CD4-positive, alpha-beta T cell (primary cell): Measurements from ENCODE around the gene ARFGEF2. TPM values are rescaled to one million over a fixed set of nuclear protein-coding genes. Genes with fewer than 3 reads are reported as not detected.
"Not testable (repeated sequence)": the region's sequence is repeated elsewhere in the genome, so short reads cannot be mapped to it uniquely, and the experiment has no call there.

Experiments
- ATAC-seq: fragments of 200-7000 bp; cut with Tn5 transposase; one replicate; pipeline ENCODE4 v1.10.0; 2022; ENCODE audit warnings: mild to moderate bottlenecking; ENCODE audit not compliant: poor library complexity
- CTCF ChIA-PET: fragments of 350-600 bp; sonication (Branson Sonifier 250); formaldehyde crosslinking; loops from one replicate; lab custom pipeline; 2021; ENCODE audit warnings: antibody characterized with exemption, inconsistent platforms; lab: Charles Lee
- POLR2A ChIA-PET: fragments of 350-600 bp; sonication (Branson Sonifier 250); formaldehyde crosslinking; loops from one replicate; lab custom pipeline; 2021; ENCODE audit warnings: antibody characterized with exemption, inconsistent platforms; lab: Charles Lee
- DNase-seq, 14 experiments: peaks; one replicate each; pipeline ENCODE4 v3.0.0-alpha.2; 2013 to 2020; ENCODE audit warnings: mixed read lengths in 2 of 14
- H3K27ac ChIP-seq, 2 donors: one replicate each; pipeline versions ENCODE4 v1.5.1 to v1.7.0; 2013; ENCODE audit warnings: low read length in 2 of 2, low read depth in 1 of 2, mild to moderate bottlenecking in 1 of 2
- H3K27me3 ChIP-seq, 2 experiments: 1 replicate in 1 of 2; 2 replicates in 1 of 2; pipeline versions ENCODE4 v1.6.1 to v1.7.0; 2013; ENCODE audit warnings: low read length in 2 of 2, control low read depth in 1 of 2, mild to moderate bottlenecking in 1 of 2, moderate library complexity in 1 of 2; ENCODE audit not compliant: insufficient read depth in 2 of 2, control insufficient read depth in 1 of 2
- H3K36me3 ChIP-seq: one replicate; pipeline ENCODE4 v1.6.1; 2013; ENCODE audit warnings: low read length, control low read depth; ENCODE audit not compliant: insufficient read depth
- H3K4me1 ChIP-seq: one replicate; pipeline ENCODE4 v1.6.1; 2013; ENCODE audit warnings: low read length, control low read depth; ENCODE audit not compliant: insufficient read depth
- H3K4me3 ChIP-seq: one replicate; pipeline ENCODE4 v1.5.1; 2013; ENCODE audit warnings: mild to moderate bottlenecking, low read length, moderate library complexity
- H3K9me3 ChIP-seq, 2 experiments: 1 replicate in 1 of 2; 2 replicates in 1 of 2; pipeline versions ENCODE4 v1.6.1 to v1.7.0; 2013; ENCODE audit warnings: low read length in 2 of 2, mild to moderate bottlenecking in 2 of 2, control low read depth in 1 of 2, moderate library complexity in 1 of 2; ENCODE audit not compliant: control insufficient read depth in 1 of 2, insufficient read depth in 1 of 2
- H3K27ac Mint-ChIP-seq: one replicate; pipeline ENCODE4 v1.8.0; 2020; ENCODE audit warnings: mixed read lengths
- H3K27me3 Mint-ChIP-seq: one replicate; pipeline ENCODE4 v1.8.0; 2021; ENCODE audit warnings: mixed read lengths
- H3K36me3 Mint-ChIP-seq: one replicate; pipeline ENCODE4 v1.8.0; 2021; ENCODE audit warnings: low read depth, mixed read lengths
- H3K4me1 Mint-ChIP-seq: one replicate; pipeline ENCODE4 v1.8.0; 2021; ENCODE audit warnings: low read depth, mixed read lengths
- H3K4me3 Mint-ChIP-seq: one replicate; pipeline ENCODE4 v1.8.0; 2020; ENCODE audit warnings: mild to moderate bottlenecking, mixed read lengths
- H3K9me3 Mint-ChIP-seq: one replicate; pipeline ENCODE4 v1.8.0; 2020; ENCODE audit warnings: mixed read lengths
- CTCF ChIP-seq: fragments of 200-600 bp; IDR thresholded peaks from one replicate; pipeline ENCODE4 v1.8.0; 2022; ENCODE audit warnings: antibody characterized with exemption, mild to moderate bottlenecking
- intact Hi-C, 2 experiments: fragments of 100-400 bp; cut with DNase I in 1 of 2; cut with micrococcal nuclease in 1 of 2; formaldehyde crosslinking; loops; one replicate each; pipeline versions ENCODE4 v1.15.1 to v1.9.0; 2023 to 2025; cut with DNase I, micrococcal nuclease
- total RNA-seq, 174 experiments: library from RNA in 2 of 174; stranded (reverse) in 2 of 174; gene quantifications; one replicate each; pipeline ENCODE4 v1.2.3 and lab custom pipeline; 2021 to 2026

The ARFGEF2 gene
- total RNA-seq, 2 experiments from 2014 or later = 23.0 to 23.4 TPM

GRCh38 chr20:48886194-48886593 lies 35.3 kb upstream of the ARFGEF2 start:
- Mint-ChIP-seq H3K4me3 (no peak overlapping the region), H3K27me3 (peaks cover 6% of the 10 kb centered on the region), H3K36me3 (no peaks in the 10 kb centered on the region), H3K4me1 (no peaks in the 10 kb centered on the region), H3K27ac (no peak overlapping the region), H3K9me3 (no peaks in the 10 kb centered on the region)
- ChIA-PET POLR2A (no interaction called here), CTCF (no interaction called here)
- H3K9me3 ChIP-seq = no peaks in the 10 kb centered on the region
- no peak for ATAC-seq
- no peaks in the 10 kb centered on the region for H3K4me1 ChIP-seq
- H3K4me3 ChIP-seq = no peak overlapping the region
- no peak overlapping the region for H3K27ac ChIP-seq
- no peak for DNase-seq
- no peaks in the 10 kb centered on the region for H3K36me3 ChIP-seq
- intact Hi-C loops = no loop called here
- TF ChIP-seq CTCF = no peak
- H3K27me3 ChIP-seq = no peaks in the 10 kb centered on the region

- intact Hi-C loops = no loop called here
- ChIA-PET CTCF (no interaction called here), POLR2A (no interaction called here)
Measured at GRCh38 chr20:48886811-48887210, 34.7 kb upstream of the ARFGEF2 start.

GRCh38 chr20:48888517-48888916 lies 33.0 kb upstream of the ARFGEF2 start:
- H3K27ac ChIP-seq, intact Hi-C loops, H3K27me3 ChIP-seq, H3K4me3 ChIP-seq, H3K4me1 ChIP-seq, H3K36me3 ChIP-seq, DNase-seq, H3K4me3 Mint-ChIP-seq, CTCF ChIA-PET, H3K27ac Mint-ChIP-seq, H3K36me3 Mint-ChIP-seq, ATAC-seq, H3K9me3 ChIP-seq, POLR2A ChIA-PET, H3K4me1 Mint-ChIP-seq, H3K9me3 Mint-ChIP-seq, H3K27me3 Mint-ChIP-seq: not testable (repeated sequence)

More at GRCh38 chr20:48886811-48887210, 34.7 kb upstream of the ARFGEF2 start:
- DNase-seq = no peak
- no peaks in the 10 kb centered on the region for H3K9me3 ChIP-seq
- no peak for ATAC-seq
- Mint-ChIP-seq H3K36me3 (no peaks in the 10 kb centered on the region), H3K4me3 (no peak overlapping the region), H3K4me1 (no peaks in the 10 kb centered on the region), H3K9me3 (no peaks in the 10 kb centered on the region), H3K27ac (no peak overlapping the region), H3K27me3 (peaks cover 6% of the 10 kb centered on the region)
- no peak for TF ChIP-seq CTCF
- no peaks in the 10 kb centered on the region for H3K4me1 ChIP-seq
- no peak overlapping the region for H3K4me3 ChIP-seq
- no peaks in the 10 kb centered on the region for H3K36me3 ChIP-seq
- H3K27me3 ChIP-seq = no peaks in the 10 kb centered on the region
- H3K27ac ChIP-seq = no peak overlapping the region

GRCh38 chr20:48889140-48889790 lies 32.2 kb upstream of the ARFGEF2 start:
- ChIA-PET CTCF (interaction anchor here (0.9 kb wide), 1 partner anchor 231 kb away, joined by 4 read pairs; no protein-coding TSS in a partner anchor), POLR2A (no interaction called here)
- no peak for TF ChIP-seq CTCF
- Mint-ChIP-seq H3K27me3 (peaks cover 6% of the 10 kb centered on the region), H3K4me1 (no peaks in the 10 kb centered on the region), H3K36me3 (no peaks in the 10 kb centered on the region), H3K27ac (no peak overlapping the region), H3K9me3 (no peaks in the 10 kb centered on the region), H3K4me3 (no peak overlapping the region)
- Histone ChIP-seq H3K9me3 (peaks cover 0 to 4% of the 10 kb centered on the region in 2 experiments), H3K27ac (no peak overlapping the region), H3K27me3 (no peaks in the 10 kb centered on the region), H3K36me3 (no peaks in the 10 kb centered on the region), H3K4me3 (no peak overlapping the region), H3K4me1 (no peaks in the 10 kb centered on the region)
- no peak for DNase-seq
- no peak for ATAC-seq
- intact Hi-C loops = no loop called here
